OCI-LY1 (cell line): ENCODE data around the gene STAT5A.

Experiments used
- H2AFZ ChIP-seq: fragments of 200-600 bp; sonication (generic), shearing (Covaris generic); 2 replicates; pipeline ENCODE4 v1.6.0; 2014; ENCODE audit warnings: antibody characterized with exemption, mild to moderate bottlenecking, low read length
- H3F3A ChIP-seq: fragments of 200-600 bp; sonication (generic), shearing (Covaris generic); 2 replicates; pipeline ENCODE4 v1.6.0; 2014; ENCODE audit warnings: mild to moderate bottlenecking, antibody characterized with exemption, low read length, moderate library complexity; ENCODE audit not compliant: insufficient read depth
- H3K27ac ChIP-seq: fragments of 200-600 bp; sonication (generic); 2 replicates; pipeline ENCODE4 v1.5.1; 2014; ENCODE audit warnings: low read length, mixed run types, mild to moderate bottlenecking, low read depth; ENCODE audit not compliant: poor library complexity, severe bottlenecking
- H3K27me3 ChIP-seq: fragments of 200-600 bp; sonication (generic); 2 replicates; pipeline ENCODE4 v1.6.0; 2014; ENCODE audit warnings: antibody characterized with exemption, mild to moderate bottlenecking, low read length, moderate library complexity; ENCODE audit not compliant: insufficient read depth
- H3K36me3 ChIP-seq: fragments of 200-600 bp; sonication (generic); 2 replicates; pipeline ENCODE4 v1.6.1; 2014; ENCODE audit warnings: mild to moderate bottlenecking, antibody characterized with exemption, low read length, moderate library complexity, mixed read lengths; ENCODE audit not compliant: insufficient read depth
- H3K4me1 ChIP-seq: fragments of 200-600 bp; sonication (generic); 2 replicates; pipeline ENCODE4 v1.5.1; 2014; ENCODE audit warnings: mild to moderate bottlenecking, low read length, moderate library complexity; ENCODE audit not compliant: insufficient read depth, severe bottlenecking
- H3K4me2 ChIP-seq: fragments of 200-600 bp; sonication (generic), shearing (Covaris generic); 2 replicates; pipeline ENCODE4 v1.6.1; 2014; ENCODE audit warnings: low read length
- H3K4me3 ChIP-seq: fragments of 200-600 bp; sonication (generic); 2 replicates; pipeline ENCODE4 v1.5.1; 2014; ENCODE audit warnings: low read length, low read depth, mild to moderate bottlenecking, mixed read lengths; ENCODE audit not compliant: poor library complexity, severe bottlenecking
- H3K79me2 ChIP-seq: fragments of 200-600 bp; shearing (Covaris generic); 2 replicates; pipeline ENCODE4 v1.6.1; 2016; ENCODE audit warnings: mixed run types, low read length, mixed read lengths; ENCODE audit not compliant: insufficient read depth
- H3K9ac ChIP-seq: fragments of 200-600 bp; sonication (generic), shearing (Covaris generic); 2 replicates; pipeline ENCODE4 v1.6.1; 2014; ENCODE audit warnings: mild to moderate bottlenecking, low read length, mixed read lengths
- H3K9me2 ChIP-seq: fragments of 200-600 bp; sonication (generic), shearing (Covaris generic); 2 replicates; pipeline ENCODE4 v1.6.1; 2014; ENCODE audit warnings: low read depth, mild to moderate bottlenecking, low read length, mixed read lengths
- H3K9me3 ChIP-seq: fragments of 200-600 bp; shearing (Covaris generic); 2 replicates; pipeline ENCODE4 v1.6.1; 2014; ENCODE audit warnings: low read length, mixed read lengths
- H4K20me1 ChIP-seq: fragments of 200-600 bp; sonication (generic), shearing (Covaris generic); 2 replicates; pipeline ENCODE4 v1.6.0; 2016; ENCODE audit warnings: mild to moderate bottlenecking, low read length; ENCODE audit not compliant: insufficient read depth
- CTCF ChIP-seq: fragments of 200-600 bp; sonication (generic), shearing (Covaris generic); IDR thresholded peaks from 2 replicates; pipeline ENCODE4 v1.5.1; 2017; ENCODE audit warnings: mild to moderate bottlenecking, antibody characterized with exemption, low read length, moderate library complexity, mixed read lengths
- EZH2 ChIP-seq: fragments of 200-600 bp; sonication (generic), shearing (Covaris generic); IDR thresholded peaks from 2 replicates; pipeline ENCODE4 v1.8.0; 2017; ENCODE audit warnings: borderline replicate concordance, mixed run types, mild to moderate bottlenecking, antibody characterized with exemption, low read length, moderate library complexity, mixed read lengths

The STAT5A gene

GRCh38 chr17:42321555-42321954, 33.3 kb downstream of the STAT5A start:
- Histone ChIP-seq H3K27ac (no peak overlapping the region), H4K20me1 (no peaks in the 10 kb centered on the region), H3K9me2 (no peaks in the 10 kb centered on the region), H3K4me2 (no peak overlapping the region), H3K36me3 (no peaks in the 10 kb centered on the region), H3K4me3 (no peak overlapping the region), H3K4me1 (peaks cover 10% of the 10 kb centered on the region), H3K79me2 (no peaks in the 10 kb centered on the region), H2AFZ (no peak overlapping the region), H3K9me3 (no peaks in the 10 kb centered on the region), H3K27me3 (no peaks in the 10 kb centered on the region), H3K9ac (no peak overlapping the region), H3F3A (no peaks in the 10 kb centered on the region)
- no peak for TF ChIP-seq CTCF

GRCh38 chr17:42322382-42323267, 34.3 kb downstream of the STAT5A start:
- H3K27ac ChIP-seq, result no peak overlapping the region
- no peaks in the 10 kb centered on the region for H4K20me1 ChIP-seq
- H3K4me2 ChIP-seq, result no peak overlapping the region
- H3K27me3 ChIP-seq, result no peaks in the 10 kb centered on the region
- no peaks in the 10 kb centered on the region for H3K36me3 ChIP-seq
- peaks cover 10% of the 10 kb centered on the region for H3K4me1 ChIP-seq
- no peaks in the 10 kb centered on the region for H3K79me2 ChIP-seq
- no peaks in the 10 kb centered on the region for H3K9me2 ChIP-seq
- H3F3A ChIP-seq, result no peaks in the 10 kb centered on the region
- TF ChIP-seq CTCF (peak; percentile 100), EZH2 (no peak)
- H3K9me3 ChIP-seq, result no peaks in the 10 kb centered on the region
- H2AFZ ChIP-seq, result no peak overlapping the region
- no peak overlapping the region for H3K4me3 ChIP-seq
- no peak overlapping the region for H3K9ac ChIP-seq

GRCh38 chr17:42323268-42323773, 35.0 kb downstream of the STAT5A start:
- no peak overlapping the region for H3K27ac ChIP-seq
- H3K4me1 ChIP-seq, result peaks cover 10% of the 10 kb centered on the region

More at GRCh38 chr17:42323268-42323773, 35.0 kb downstream of the STAT5A start:
- H3K9ac ChIP-seq, result no peak overlapping the region
- H3K27me3 ChIP-seq, result no peaks in the 10 kb centered on the region
- no peak overlapping the region for H3K4me3 ChIP-seq
- no peaks in the 10 kb centered on the region for H4K20me1 ChIP-seq
- H3K4me2 ChIP-seq, result no peak overlapping the region
- H3F3A ChIP-seq, result no peaks in the 10 kb centered on the region
- no peaks in the 10 kb centered on the region for H3K79me2 ChIP-seq
- H3K9me3 ChIP-seq, result no peaks in the 10 kb centered on the region
- TF ChIP-seq EZH2, result no peak
- no peak for TF ChIP-seq CTCF
- no peaks in the 10 kb centered on the region for H3K36me3 ChIP-seq
- no peak overlapping the region for H2AFZ ChIP-seq
- H3K9me2 ChIP-seq, result no peaks in the 10 kb centered on the region
